Activated B cell treated with CpG ODN at 0.5 μM for 24 hours (primary cell): Measurements from ENCODE around the gene HOXD11. TPM values are rescaled to one million over a fixed set of nuclear protein-coding genes. Genes with fewer than 3 reads are reported as not detected.

Experiments
- ATAC-seq: fragments of 200-7000 bp; cut with Tn5 transposase; one replicate; pipeline ENCODE4 v1.10.0; 2021; ENCODE audit warnings: low read depth, mild to moderate bottlenecking, moderate library complexity
- CTCF ChIA-PET: fragments of 350-600 bp; sonication (Branson Sonifier 250); formaldehyde crosslinking; loops from one replicate; lab custom pipeline; 2021; ENCODE audit warnings: antibody characterized with exemption; lab: Charles Lee
- POLR2A ChIA-PET: fragments of 350-600 bp; sonication (Branson Sonifier 250); formaldehyde crosslinking; loops from one replicate; lab custom pipeline; 2021; ENCODE audit warnings: antibody characterized with exemption; lab: Charles Lee
- DNase-seq: peaks from one replicate; pipeline ENCODE4 v3.0.0; 2022
- H3K27ac Mint-ChIP-seq: one replicate; pipeline ENCODE4 v1.8.0; 2020; ENCODE audit warnings: mixed read lengths
- H3K27me3 Mint-ChIP-seq: one replicate; pipeline ENCODE4 v1.8.0; 2021; ENCODE audit warnings: mixed read lengths
- H3K36me3 Mint-ChIP-seq: one replicate; pipeline ENCODE4 v1.8.0; 2021; ENCODE audit warnings: low read depth, mixed read lengths
- H3K4me1 Mint-ChIP-seq: one replicate; pipeline ENCODE4 v1.8.0; 2021; ENCODE audit warnings: mixed read lengths
- H3K4me3 Mint-ChIP-seq: one replicate; pipeline ENCODE4 v1.8.0; 2020; ENCODE audit warnings: mild to moderate bottlenecking, mixed read lengths
- H3K9me3 Mint-ChIP-seq: one replicate; pipeline ENCODE4 v1.8.0; 2020; ENCODE audit warnings: mixed read lengths
- intact Hi-C: fragments of 100-400 bp; cut with micrococcal nuclease; formaldehyde crosslinking; loops from one replicate; pipeline ENCODE4 v1.15.1; 2024
- total RNA-seq: library from RNA; stranded (reverse); gene quantifications from 2 replicates; pipeline ENCODE4 v1.2.3, GENCODE V29; 2022
- TF ChIP-seq, protein P1 (sequence below): fragments of 200-600 bp; IDR thresholded peaks from one replicate; pipeline ENCODE4 v1.8.0; 2022; ENCODE audit warnings: antibody characterized with exemption, mild to moderate bottlenecking

The HOXD11 gene
- total RNA-seq, 1 donor from 2014 or later: not detected

DNA sequence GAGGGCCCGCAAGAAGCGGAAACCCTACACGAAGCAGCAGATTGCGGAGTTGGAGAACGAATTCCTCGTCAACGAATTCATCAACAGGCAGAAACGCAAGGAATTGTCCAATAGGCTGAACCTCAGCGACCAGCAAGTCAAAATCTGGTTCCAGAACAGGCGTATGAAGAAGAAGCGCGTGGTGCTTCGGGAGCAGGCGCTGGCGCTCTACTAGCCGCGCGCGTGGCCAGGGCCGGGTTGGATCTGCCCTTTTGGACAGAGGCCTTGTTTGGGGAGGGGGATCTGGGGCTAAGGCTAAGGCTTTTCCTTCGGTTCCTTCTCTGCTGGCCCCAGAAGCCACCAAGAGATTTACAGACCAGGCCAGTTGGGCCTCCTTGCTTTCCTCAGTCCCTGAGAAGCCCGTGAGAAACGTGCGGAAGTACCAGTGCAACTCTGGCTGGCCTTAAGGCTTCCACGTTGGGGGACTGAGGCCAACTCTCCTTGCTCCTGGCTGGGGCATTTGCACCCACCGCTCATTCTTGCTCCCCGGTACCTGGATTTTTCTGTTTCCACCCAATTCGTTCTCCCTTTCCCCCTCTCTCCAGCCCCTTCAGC is 6.4 kb upstream of the HOXD11 start:
- no peak overlapping the region for H3K27ac Mint-ChIP-seq

DNA sequence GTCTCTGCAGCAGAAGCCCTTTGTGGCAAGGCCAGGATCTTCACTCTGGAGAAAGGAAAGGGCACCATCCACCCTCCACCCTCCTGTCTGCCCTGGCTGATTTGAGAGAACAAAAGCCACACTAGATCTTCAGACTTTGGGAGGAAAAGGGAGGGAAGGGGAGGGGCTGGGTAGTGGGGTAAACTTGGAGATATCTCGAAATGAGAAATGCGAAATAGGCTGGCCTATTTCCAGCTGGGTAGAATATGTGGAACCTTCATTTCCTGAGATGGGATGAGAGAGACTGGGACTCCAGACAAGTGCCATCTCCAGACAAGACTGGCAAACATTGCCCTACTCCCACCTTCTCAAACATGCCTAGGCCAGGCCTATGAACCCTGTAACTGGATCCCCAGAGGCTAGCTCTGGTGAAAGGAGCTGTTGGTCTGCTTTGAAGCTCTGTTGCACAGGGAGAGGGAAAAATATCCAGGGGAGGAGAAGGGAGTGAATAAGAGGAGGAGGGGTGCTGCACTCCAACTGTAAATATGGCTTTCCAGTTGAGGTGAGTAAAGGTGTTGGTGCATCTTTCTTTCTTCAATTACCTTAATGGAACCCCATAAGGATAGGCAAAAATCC is 5.8 kb upstream of the HOXD11 start:
- Mint-ChIP-seq H3K9me3 (peaks cover 2% of the 10 kb centered on the region), H3K4me3 (no peak overlapping the region), H3K27me3 (peaks cover 84% of the 10 kb centered on the region), H3K36me3 (no peaks in the 10 kb centered on the region), H3K27ac (no peak overlapping the region), H3K4me1 (peaks cover 23% of the 10 kb centered on the region)
- TF ChIP-seq, protein P1, sequence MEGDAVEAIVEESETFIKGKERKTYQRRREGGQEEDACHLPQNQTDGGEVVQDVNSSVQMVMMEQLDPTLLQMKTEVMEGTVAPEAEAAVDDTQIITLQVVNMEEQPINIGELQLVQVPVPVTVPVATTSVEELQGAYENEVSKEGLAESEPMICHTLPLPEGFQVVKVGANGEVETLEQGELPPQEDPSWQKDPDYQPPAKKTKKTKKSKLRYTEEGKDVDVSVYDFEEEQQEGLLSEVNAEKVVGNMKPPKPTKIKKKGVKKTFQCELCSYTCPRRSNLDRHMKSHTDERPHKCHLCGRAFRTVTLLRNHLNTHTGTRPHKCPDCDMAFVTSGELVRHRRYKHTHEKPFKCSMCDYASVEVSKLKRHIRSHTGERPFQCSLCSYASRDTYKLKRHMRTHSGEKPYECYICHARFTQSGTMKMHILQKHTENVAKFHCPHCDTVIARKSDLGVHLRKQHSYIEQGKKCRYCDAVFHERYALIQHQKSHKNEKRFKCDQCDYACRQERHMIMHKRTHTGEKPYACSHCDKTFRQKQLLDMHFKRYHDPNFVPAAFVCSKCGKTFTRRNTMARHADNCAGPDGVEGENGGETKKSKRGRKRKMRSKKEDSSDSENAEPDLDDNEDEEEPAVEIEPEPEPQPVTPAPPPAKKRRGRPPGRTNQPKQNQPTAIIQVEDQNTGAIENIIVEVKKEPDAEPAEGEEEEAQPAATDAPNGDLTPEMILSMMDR: no peak
- intact Hi-C loops: no loop called here
- DNase-seq (no peak), ATAC-seq (no peak)
- ChIA-PET CTCF (no interaction called here), POLR2A (no interaction called here)

More for the DNA sequence above, 6.4 kb upstream of the HOXD11 start:
- intact Hi-C loops: no loop called here
- Mint-ChIP-seq H3K4me3 (no peak overlapping the region), H3K9me3 (no peaks in the 10 kb centered on the region), H3K27me3 (peaks cover 81% of the 10 kb centered on the region), H3K36me3 (no peaks in the 10 kb centered on the region), H3K4me1 (peaks cover 17% of the 10 kb centered on the region)
- CTCF ChIA-PET: no interaction called here
- ATAC-seq (no peak), DNase-seq (no peak)
- POLR2A ChIA-PET: no interaction called here
- TF ChIP-seq, protein P1: no peak

DNA sequence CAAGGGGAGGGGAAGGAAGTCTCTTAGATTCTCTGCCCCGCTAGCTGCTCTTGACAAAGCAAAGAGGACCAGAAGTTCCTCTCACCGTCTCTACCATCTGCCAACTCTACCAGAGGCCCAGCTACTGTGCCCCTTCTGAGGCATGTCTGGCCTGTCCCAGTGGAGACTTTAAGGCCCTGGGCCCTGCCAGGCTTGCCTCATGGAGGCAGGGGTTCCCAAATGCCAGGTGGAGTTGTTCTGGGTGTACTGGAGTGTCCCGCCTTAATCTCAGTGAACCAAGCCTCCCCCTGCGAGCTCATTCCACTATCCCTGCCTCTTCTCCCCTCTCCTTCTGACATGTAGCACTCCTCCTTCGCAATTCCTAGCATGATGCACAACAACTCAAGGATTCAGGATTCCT is 5.2 kb upstream of the HOXD11 start:
- peaks cover 3% of the 10 kb centered on the region for H3K9me3 Mint-ChIP-seq
- ChIA-PET POLR2A (no interaction called here), CTCF (interaction anchor here (0.6 to 1.6 kb wide), 2 partner anchors 550 to 1405 kb away, joined by 3 to 5 read pairs; no protein-coding TSS in a partner anchor)
- no peak overlapping the region for H3K4me3 Mint-ChIP-seq
- no peak overlapping the region for H3K27ac Mint-ChIP-seq
- DNase-seq (no peak), ATAC-seq (no peak)
- H3K4me1 Mint-ChIP-seq: peaks cover 22% of the 10 kb centered on the region
- intact Hi-C loops: no loop called here
- no peaks in the 10 kb centered on the region for H3K36me3 Mint-ChIP-seq
- peaks cover 80% of the 10 kb centered on the region for H3K27me3 Mint-ChIP-seq
- TF ChIP-seq, protein P1: no peak

DNA sequence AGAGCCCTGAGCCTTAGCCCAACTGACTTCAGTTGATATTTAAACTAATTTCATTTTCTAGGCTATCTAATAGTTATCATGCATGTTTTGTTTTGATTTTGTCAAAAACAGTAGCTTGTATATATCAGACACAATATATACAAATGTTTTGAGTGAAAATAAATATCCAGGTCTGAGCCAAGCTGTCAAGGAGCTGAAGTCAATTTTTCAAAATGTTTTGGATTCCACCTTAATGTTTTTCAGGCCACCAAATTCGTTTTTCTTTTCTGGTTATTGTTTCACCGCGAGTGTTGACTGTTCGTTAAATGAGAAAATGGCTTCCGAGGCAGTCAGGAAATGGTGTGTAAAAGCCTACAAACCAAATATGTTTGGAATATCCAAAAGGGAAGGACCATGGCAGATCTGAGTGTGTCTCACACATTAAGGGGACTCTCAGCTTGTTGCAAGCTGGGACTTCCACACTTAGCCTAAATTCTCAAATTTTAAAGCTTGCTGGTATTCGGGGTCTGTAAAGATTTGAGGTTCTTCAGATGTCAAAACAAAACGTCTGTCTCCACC is 4.7 kb upstream of the HOXD11 start:
- TF ChIP-seq, protein P1: no peak
- POLR2A ChIA-PET: no interaction called here
- H3K4me3 Mint-ChIP-seq: no peak overlapping the region

DNA sequence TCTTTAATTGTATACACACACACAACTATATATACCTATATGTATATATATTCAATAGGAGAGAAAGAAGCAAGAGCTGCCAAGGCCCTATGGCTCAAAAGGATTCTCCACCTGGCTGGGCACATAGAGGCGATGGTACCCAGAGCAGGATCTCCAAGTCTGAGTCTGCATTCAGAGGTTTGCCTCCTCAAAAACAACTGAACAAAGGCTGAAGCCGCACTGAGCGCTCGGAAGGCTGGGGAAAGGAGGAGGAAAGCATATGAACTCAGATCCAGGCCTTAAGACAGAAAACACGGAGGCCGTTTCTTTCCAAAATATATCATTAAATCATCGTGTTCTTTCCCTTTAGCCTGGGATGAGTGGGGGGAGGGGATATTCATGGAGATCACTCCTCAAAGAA is 3.9 kb upstream of the HOXD11 start:
- ChIA-PET POLR2A (no interaction called here), CTCF (interaction anchor here (1.6 kb wide), 1 partner anchor 549 kb away, joined by 5 read pairs; no protein-coding TSS in a partner anchor)
- Mint-ChIP-seq H3K9me3 (peaks cover 3% of the 10 kb centered on the region), H3K27me3 (peaks cover 75% of the 10 kb centered on the region), H3K27ac (no peak overlapping the region), H3K36me3 (no peaks in the 10 kb centered on the region), H3K4me3 (no peak overlapping the region), H3K4me1 (peaks cover 13% of the 10 kb centered on the region)
- intact Hi-C loops: no loop called here
- TF ChIP-seq, protein P1: no peak
- DNase-seq: no peak
- no peak for ATAC-seq

More for the DNA sequence above, 4.7 kb upstream of the HOXD11 start:
- DNase-seq: no peak
- intact Hi-C loops: no loop called here
- peaks cover 18% of the 10 kb centered on the region for H3K4me1 Mint-ChIP-seq
- H3K9me3 Mint-ChIP-seq: peaks cover 3% of the 10 kb centered on the region
- H3K27me3 Mint-ChIP-seq: peaks cover 81% of the 10 kb centered on the region
- CTCF ChIA-PET: interaction anchor here (0.6 to 1.6 kb wide), 2 partner anchors 549 to 1405 kb away, joined by 3 to 5 read pairs; no protein-coding TSS in a partner anchor
- no peak overlapping the region for H3K27ac Mint-ChIP-seq
- no peak for ATAC-seq
- no peaks in the 10 kb centered on the region for H3K36me3 Mint-ChIP-seq
